Fibroblast of villous mesenchyme (primary cell): ENCODE data around the gene DYRK3. TPM values are rescaled to one million over a fixed set of nuclear protein-coding genes. Genes with fewer than 3 reads are reported as not detected.

Source experiments
- DNase-seq: peaks from one replicate; pipeline ENCODE4 v3.0.0-alpha.2; 2010; ENCODE audit warnings: low read depth
- H3K4me3 ChIP-seq: 2 replicates; pipeline ENCODE4 v1.5.1; 2011; ENCODE audit warnings: low read depth, mild to moderate bottlenecking, low read length
- total RNA-seq: library from RNA; depleted of rRNA; stranded (reverse); fragments of >200 nt; gene quantifications from 2 replicates; pipeline ENCODE4 v1.2.3, GENCODE V29; 2012
- TF ChIP-seq, protein P1 (sequence below): IDR thresholded peaks from 2 replicates; pipeline ENCODE4 v1.5.1; 2012; ENCODE audit warnings: low read depth, mild to moderate bottlenecking, low read length; ENCODE audit not compliant: insufficient read depth

Gene DYRK3
- total RNA-seq, 1 donor = 46.2 TPM

DNA sequence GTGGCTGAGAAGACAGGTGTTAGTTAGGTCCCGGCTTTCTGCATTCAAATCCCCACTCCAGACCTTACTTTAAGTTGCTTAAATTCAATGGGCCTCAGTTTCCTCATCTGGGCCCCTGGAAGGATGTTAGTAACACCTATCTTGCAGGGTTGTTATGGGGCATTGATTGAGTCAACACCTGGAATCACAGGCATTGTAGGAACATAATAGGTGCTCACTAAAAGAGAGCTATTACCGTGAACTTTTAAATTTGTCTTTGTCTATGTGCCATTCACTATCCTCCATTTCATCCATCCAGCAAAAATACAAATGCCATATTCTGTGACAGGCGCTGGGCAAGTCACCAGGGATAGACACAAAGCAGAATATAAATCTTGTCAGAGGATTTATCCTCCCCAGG, 38.9 kb downstream of the DYRK3 start:
- no peak overlapping the region for H3K4me3 ChIP-seq
- TF ChIP-seq, protein P1, sequence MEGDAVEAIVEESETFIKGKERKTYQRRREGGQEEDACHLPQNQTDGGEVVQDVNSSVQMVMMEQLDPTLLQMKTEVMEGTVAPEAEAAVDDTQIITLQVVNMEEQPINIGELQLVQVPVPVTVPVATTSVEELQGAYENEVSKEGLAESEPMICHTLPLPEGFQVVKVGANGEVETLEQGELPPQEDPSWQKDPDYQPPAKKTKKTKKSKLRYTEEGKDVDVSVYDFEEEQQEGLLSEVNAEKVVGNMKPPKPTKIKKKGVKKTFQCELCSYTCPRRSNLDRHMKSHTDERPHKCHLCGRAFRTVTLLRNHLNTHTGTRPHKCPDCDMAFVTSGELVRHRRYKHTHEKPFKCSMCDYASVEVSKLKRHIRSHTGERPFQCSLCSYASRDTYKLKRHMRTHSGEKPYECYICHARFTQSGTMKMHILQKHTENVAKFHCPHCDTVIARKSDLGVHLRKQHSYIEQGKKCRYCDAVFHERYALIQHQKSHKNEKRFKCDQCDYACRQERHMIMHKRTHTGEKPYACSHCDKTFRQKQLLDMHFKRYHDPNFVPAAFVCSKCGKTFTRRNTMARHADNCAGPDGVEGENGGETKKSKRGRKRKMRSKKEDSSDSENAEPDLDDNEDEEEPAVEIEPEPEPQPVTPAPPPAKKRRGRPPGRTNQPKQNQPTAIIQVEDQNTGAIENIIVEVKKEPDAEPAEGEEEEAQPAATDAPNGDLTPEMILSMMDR = no peak
- DNase-seq = no peak

DNA sequence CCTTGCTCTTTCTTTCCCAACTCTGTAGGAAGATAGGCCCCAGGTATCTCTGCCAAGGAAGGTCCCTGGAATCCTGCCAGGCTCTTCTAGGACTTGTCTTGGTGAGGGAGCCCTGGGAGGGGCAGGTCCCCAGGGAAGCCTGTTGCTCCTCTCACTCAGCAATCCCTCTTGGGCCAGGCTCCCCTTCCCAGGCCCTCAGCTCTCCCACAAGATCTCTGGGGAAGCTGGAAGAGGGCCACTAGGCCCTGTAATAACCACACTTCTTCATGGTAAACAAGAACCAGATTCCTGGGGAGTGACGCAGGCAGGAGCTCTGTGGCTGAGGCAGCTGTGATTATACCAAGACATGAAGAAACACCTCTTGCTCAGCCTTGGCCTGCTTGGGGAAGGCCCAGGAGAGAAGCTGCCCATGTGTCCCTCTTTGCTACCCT, 39.4 kb downstream of the DYRK3 start:
- peak; percentile 100 for DNase-seq
- TF ChIP-seq, protein P1 = no peak
- no peak overlapping the region for H3K4me3 ChIP-seq

DNA sequence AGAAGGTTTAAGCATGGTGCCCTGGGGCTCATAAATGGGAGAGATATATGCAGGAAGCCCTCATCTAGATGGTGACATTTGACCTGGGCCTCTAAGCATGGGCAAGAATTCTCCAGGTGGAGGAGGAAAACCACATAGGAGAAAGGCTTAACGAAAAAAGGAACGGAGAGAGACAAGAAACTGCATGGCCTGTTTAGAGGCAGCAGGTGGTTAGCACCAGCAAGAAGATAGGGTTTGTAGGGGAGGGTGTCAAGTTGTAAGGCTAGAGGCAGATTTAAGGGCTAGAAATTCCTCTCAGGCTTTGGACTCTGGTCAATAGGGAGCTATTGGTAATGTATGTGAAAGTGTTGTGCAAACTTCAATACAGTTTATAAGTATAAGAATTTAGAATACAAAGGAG, 41.2 kb downstream of the DYRK3 start:
- DNase-seq = no peak
- H3K4me3 ChIP-seq = no peak overlapping the region
- TF ChIP-seq, protein P1 = no peak

DNA sequence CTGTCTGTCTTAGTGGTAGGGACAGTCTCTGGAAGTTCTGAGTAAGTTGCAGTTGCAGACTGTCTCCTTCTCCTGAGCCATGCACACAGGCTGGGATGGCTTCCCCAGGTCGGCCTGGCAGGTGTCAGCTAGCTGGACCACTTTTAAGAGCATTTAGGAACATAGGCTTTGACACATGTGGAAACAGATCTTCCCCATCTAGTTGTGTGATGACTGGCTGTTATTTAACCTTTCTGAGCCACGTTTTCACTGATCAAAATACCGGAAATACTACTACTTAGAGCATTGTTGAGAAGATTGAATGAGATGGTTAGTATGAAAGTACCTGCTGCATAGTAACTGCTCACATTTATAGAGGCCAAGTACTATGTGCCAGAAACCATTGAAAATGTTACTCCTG, 43.2 kb downstream of the DYRK3 start:
- no peak overlapping the region for H3K4me3 ChIP-seq
- DNase-seq = no peak
- TF ChIP-seq, protein P1 = no peak

DNA sequence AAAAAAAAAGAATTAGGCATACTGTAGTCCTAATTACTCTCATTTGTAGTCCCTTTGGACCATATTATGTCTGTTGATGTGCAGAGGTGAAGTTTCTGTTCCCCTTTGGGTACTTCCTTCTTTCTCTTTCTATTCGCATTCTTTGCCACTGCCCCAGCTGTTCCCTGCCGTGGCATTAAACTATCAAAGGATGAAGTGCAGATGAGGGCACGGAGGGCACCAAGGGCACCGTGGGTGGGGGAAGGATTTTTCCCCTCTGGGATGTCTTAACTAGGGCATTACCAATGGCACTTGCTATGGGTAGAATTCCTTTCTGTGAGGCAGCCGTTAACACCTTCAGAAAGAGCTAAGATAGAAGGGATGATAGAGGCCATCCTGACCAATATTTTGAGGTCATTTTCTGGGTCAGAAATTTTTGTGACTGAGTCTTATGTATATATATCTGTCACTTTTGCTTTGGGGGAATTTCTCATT, 44.4 kb downstream of the DYRK3 start:
- H3K4me3 ChIP-seq = no peak overlapping the region
- DNase-seq = no peak
- TF ChIP-seq, protein P1 = no peak

DNA sequence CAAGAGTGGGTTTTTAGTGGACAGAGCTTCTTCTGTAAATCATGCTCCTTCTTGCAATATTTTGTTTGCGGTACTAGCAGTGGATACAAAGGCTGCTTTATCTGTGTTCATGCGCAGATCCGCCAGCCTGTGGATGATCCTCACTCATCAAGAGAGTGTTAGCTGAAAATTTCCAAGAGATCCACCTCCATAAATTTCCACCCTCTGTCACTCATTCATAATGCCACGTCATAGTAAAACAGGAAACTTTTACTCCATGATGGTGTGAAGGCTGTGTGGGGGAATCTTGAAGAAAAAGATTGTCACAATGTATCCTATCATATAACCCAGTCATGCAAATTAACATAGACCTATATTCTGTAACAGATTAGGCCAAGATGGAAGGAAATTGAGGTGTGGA, 44.9 kb downstream of the DYRK3 start:
- DNase-seq = no peak
- H3K4me3 ChIP-seq = no peak overlapping the region
- TF ChIP-seq, protein P1 = no peak

DNA sequence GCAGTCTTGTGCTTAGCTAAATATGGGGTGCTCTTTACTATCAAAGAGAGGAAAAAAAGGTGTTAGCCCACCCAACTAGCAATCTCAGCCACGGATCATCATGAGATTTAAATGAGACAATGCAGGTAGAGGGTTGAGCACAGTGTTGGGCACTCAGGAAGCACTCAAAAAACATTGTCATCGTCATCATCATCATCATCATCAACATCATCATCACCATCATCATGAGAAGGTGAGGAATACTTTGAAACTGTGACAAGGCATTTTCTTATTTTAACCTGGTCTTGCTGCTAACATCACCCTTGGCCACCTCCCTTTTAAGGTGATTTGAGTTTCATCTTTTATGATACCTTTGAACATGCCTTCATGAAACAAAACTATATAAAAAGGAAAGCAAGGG, 46.0 kb downstream of the DYRK3 start:
- TF ChIP-seq, protein P1 = no peak
- no peak for DNase-seq
- H3K4me3 ChIP-seq = no peak overlapping the region
